Osteoblast (primary cell): Measurements from ENCODE around the gene B3GNT5. TPM values are rescaled to one million over a fixed set of nuclear protein-coding genes. Genes with fewer than 3 reads are reported as not detected.

ENCODE experiments used
- small RNA-seq: library from RNA; depleted of rRNA; stranded (forward); fragments of <200 nt; gene quantifications from one replicate; pipeline ENCODE3, GENCODE V24; 2012
- total RNA-seq: library from RNA; depleted of rRNA; stranded (reverse); fragments of >200 nt; gene quantifications from 2 replicates; pipeline ENCODE4 v1.2.3, GENCODE V29; 2012

B3GNT5 gene
- total RNA-seq, 1 donor = 0.36 TPM

Small RNA genes within 50 kb of the gene (small RNA-seq; reads per million reads assigned to genes)
- not detected for gene RNA5SP151

Other genes starting within 250 kb of the B3GNT5 start
- gene MCCC1, start 153.8 kb upstream of the B3GNT5 start, total RNA-seq = 20.6 TPM in 2 replicates
- under 0.01 TPM in 2 replicates for gene LAMP3, start 90.5 kb upstream of the B3GNT5 start, total RNA-seq
- gene MCF2L2, start 175.4 kb downstream of the B3GNT5 start, total RNA-seq = under 0.01 TPM in 2 replicates